Measurements from ENCODE around the gene ARHGEF40. TPM values are rescaled to one million over a fixed set of nuclear protein-coding genes. Genes with fewer than 3 reads are reported as not detected.

ARHGEF40 gene
- total and polyA plus RNA-seq, 7 donors = 6.8 to 18.7 (median 10.1) TPM

DNA sequence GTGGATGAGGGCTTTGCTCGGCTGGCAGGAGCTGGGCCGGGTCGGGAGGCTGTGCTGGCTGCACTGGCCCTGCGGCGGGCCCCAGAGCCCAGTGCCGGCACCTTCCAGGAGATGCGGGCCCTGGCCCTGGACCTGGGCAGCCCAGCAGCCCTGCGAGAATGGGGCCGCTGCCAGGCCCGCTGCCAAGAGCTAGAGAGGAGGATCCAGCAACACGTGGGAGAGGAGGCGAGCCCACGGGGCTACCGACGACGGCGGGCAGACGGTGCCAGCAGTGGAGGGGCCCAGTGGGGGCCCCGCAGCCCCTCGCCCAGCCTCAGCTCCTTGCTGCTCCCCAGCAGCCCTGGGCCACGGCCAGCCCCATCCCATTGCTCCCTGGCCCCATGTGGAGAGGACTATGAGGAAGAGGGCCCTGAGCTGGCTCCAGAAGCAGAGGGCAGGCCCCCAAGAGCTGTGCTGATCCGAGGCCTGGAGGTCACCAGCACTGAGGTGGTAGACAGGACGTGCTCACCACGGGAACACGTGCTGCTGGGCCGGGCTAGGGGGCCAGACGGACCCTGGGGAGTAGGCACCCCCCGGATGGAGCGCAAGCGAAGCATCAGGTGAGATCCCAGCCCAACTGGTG is 11.5 kb downstream of the ARHGEF40 start:
- 85 to 90% (median 86%) methylated on average over 22 to 30 of the region's 30 CpGs for WGBS, 3 donors
- Histone ChIP-seq H3K9me3 (no peaks in the 10 kb centered on the region), H3K4me1 (no peaks in the 10 kb centered on the region), H3K36me3 (ENCODE audit: insufficient read depth in 1 of 2, low read depth in 1 of 2) (peaks cover 2 to 97% of the 10 kb centered on the region in 2 donors), H3K27me3 (ENCODE audit: insufficient read depth in 3 of 3, low read length in 2 of 3) (no peaks in the 10 kb centered on the region), H3K27ac (no peak overlapping the region), H3K4me3 (no peak overlapping the region)
- ATAC-seq (no peak), DNase-seq (no peak)
- TF ChIP-seq, protein P1, sequence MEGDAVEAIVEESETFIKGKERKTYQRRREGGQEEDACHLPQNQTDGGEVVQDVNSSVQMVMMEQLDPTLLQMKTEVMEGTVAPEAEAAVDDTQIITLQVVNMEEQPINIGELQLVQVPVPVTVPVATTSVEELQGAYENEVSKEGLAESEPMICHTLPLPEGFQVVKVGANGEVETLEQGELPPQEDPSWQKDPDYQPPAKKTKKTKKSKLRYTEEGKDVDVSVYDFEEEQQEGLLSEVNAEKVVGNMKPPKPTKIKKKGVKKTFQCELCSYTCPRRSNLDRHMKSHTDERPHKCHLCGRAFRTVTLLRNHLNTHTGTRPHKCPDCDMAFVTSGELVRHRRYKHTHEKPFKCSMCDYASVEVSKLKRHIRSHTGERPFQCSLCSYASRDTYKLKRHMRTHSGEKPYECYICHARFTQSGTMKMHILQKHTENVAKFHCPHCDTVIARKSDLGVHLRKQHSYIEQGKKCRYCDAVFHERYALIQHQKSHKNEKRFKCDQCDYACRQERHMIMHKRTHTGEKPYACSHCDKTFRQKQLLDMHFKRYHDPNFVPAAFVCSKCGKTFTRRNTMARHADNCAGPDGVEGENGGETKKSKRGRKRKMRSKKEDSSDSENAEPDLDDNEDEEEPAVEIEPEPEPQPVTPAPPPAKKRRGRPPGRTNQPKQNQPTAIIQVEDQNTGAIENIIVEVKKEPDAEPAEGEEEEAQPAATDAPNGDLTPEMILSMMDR (IDR thresholded peaks at IDR 0.05) = no peak
- intact Hi-C loops (cut with DNase I) = no loop called here

DNA sequence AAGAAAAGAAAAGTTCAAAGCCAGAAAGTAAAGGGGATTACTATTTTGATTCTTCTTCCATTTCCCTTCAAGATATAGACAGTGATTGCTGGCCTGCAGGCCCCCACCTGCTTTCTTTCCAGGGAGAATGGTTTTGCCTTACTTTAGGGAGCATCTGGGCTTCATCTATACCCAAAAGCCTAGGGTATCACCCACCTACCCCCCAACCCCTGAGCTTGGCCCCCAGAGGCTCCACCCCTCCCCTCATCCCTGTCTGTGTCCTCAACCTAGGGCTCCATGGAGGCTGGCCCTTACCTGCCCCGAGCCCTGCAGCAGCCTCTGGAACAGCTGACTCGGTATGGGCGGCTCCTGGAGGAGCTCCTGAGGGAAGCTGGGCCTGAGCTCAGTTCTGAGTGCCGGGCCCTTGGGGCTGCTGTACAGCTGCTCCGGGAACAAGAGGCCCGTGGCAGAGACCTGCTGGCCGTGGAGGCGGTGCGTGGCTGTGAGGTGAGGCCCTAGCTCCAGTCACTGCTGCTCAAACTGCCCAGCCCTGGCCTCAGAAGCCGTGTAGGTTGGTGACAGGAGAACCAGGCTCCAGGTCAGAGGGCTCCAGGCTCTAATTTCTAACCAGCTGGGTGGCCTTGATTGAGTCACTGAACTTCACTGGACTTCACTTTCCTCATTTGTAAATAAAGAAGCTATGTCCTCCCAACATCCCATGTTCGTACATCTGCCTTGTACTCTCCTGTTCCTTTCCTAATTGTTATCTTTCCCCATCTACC is 13.6 kb downstream of the ARHGEF40 start:
- DNase-seq = no peak
- no peak for ATAC-seq
- WGBS, 3 donors = 72 to 79% (median 76%) methylated on average over 11 of the region's 11 CpGs
- Histone ChIP-seq H3K27me3 (ENCODE audit: insufficient read depth in 3 of 3, low read length in 2 of 3) (no peaks in the 10 kb centered on the region), H3K9me3 (no peaks in the 10 kb centered on the region), H3K4me1 (no peaks in the 10 kb centered on the region), H3K36me3 (ENCODE audit: insufficient read depth in 1 of 2, low read depth in 1 of 2) (peaks cover 2 to 89% of the 10 kb centered on the region in 2 donors), H3K4me3 (no peak overlapping the region), H3K27ac (no peak overlapping the region)
- intact Hi-C loops (cut with DNase I) = no loop called here
- TF ChIP-seq, protein P1 (IDR thresholded peaks at IDR 0.05) = no peak

DNA sequence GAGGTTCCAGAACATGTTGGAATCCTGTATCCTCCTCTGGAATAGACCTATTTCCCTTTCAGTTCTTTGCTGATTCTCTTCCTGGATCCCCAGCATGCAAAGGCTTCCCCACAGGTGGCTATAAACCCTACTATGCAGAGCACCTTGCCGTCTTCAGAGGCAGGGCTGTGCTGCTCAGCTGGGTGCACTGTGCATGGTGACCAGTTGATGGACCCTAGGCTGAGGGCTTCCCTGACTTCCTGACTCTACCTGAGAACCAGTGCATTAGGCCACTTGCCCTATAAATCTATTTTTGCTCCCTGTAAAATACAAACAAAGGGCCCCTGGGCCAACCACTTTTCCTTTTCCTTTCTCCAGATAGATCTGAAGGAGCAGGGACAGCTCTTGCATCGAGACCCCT is 14.3 kb downstream of the ARHGEF40 start:
- H3K27me3 ChIP-seq (ENCODE audit: insufficient read depth in 3 of 3, low read length in 2 of 3) = no peaks in the 10 kb centered on the region
- no peak overlapping the region for H3K27ac ChIP-seq
- peaks cover 2 to 89% of the 10 kb centered on the region in 2 donors for H3K36me3 ChIP-seq (ENCODE audit: insufficient read depth in 1 of 2, low read depth in 1 of 2)
- H3K4me3 ChIP-seq = no peak overlapping the region
- ATAC-seq = no peak
- intact Hi-C loops (cut with DNase I) = no loop called here
- WGBS, 3 donors = 81 to 90% (median 82%) methylated on average over 2 of the region's 2 CpGs
- TF ChIP-seq, protein P1 (IDR thresholded peaks at IDR 0.05) = no peak
- no peaks in the 10 kb centered on the region for H3K4me1 ChIP-seq
- no peaks in the 10 kb centered on the region for H3K9me3 ChIP-seq
- no peak for DNase-seq

DNA sequence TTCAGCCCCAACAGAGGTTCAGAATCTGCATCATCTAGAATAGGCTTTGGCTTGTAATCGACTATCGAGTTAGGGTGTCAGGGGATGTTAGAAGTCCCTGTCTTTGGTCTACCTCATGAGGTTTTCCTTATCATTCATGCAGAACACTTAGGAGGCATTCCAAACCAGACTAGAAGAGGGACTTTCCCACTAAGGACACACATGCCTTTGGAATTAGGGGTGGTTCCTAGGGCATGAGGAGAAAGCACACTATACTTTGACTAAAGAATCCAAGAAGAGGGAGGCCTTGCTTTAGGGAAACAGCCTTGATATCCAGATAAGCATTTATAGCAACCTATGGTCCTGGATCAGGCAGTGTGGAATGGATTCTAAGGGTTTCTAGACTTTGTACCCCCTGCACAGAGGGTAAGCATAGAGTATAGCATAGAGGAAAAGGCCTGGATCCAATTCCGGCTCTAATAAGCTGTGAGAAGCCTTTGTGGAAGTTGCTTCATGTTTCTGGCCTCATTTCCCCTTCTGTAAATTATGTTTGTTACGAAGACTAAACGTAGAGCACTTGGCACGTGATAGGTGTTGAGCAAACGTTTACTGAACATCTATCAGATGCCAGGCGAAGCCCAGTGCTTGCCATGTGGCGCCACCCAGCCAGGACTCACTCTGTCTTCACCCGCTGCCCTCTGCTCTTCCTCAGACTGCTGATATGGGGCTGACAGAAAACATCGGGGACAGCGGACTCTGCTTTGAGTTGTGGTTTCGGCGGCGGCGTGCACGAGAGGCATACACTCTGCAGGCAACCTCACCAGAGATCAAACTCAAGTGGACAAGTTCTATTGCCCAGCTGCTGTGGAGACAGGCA is 15.1 kb downstream of the ARHGEF40 start:
- ATAC-seq (peak in 2 of 4 donors; percentile 66 to 68), DNase-seq (no peak)
- Histone ChIP-seq H3K27me3 (ENCODE audit: insufficient read depth in 3 of 3, low read length in 2 of 3) (no peaks in the 10 kb centered on the region), H3K4me3 (no peak overlapping the region), H3K9me3 (no peaks in the 10 kb centered on the region), H3K4me1 (no peaks in the 10 kb centered on the region), H3K27ac (no peak overlapping the region), H3K36me3 (ENCODE audit: insufficient read depth in 1 of 2, low read depth in 1 of 2) (peaks cover 2 to 90% of the 10 kb centered on the region in 2 donors)
- TF ChIP-seq, protein P1 (IDR thresholded peaks at IDR 0.05) = no peak
- WGBS, 3 donors = 75 to 81% (median 79%) methylated on average over 17 of the region's 17 CpGs
- intact Hi-C loops (cut with DNase I) = no loop called here
